ENCODE results near the gene SCPEP1. TPM values are rescaled to one million over a fixed set of nuclear protein-coding genes. Genes with fewer than 3 reads are reported as not detected.

SCPEP1 gene
- 39.0 to 43.2 TPM (median 39.5 TPM) in 5 replicates for total RNA-seq (2022; extraction: Qiagen RNA extraction)

GRCh38 chr17:56977673-56978395, at the start of gene SCPEP1:
TSS of gene SCPEP1 (plus strand) at chr17:56978131. CDS start at chr17:56978160, 29 bp downstream.

GRCh38 chr17:56960596-56961538, 17.1 kb upstream of the SCPEP1 start, which contains the start of gene COIL:
TSS of gene COIL (minus strand) at chr17:56961050. CDS start at chr17:56961019, 31 bp downstream.

Other genes with a start within 250 kb of the SCPEP1 start
- 1.2 to 2.3 TPM (median 2.0 TPM) in 5 replicates for gene C17orf67, start 144.2 kb upstream of the SCPEP1 start, total RNA-seq (2022; extraction: Qiagen RNA extraction)
- gene DGKE, start 144.0 kb upstream of the SCPEP1 start, total RNA-seq (2022; extraction: Qiagen RNA extraction) = 3.2 to 4.4 TPM (median 3.6 TPM) in 5 replicates
- 55.8 to 64.0 TPM (median 58.3 TPM) in 5 replicates for gene TRIM25, start 64.1 kb upstream of the SCPEP1 start, total RNA-seq (2022; extraction: Qiagen RNA extraction)
- gene COIL, start 17.1 kb upstream of the SCPEP1 start, total RNA-seq (2022; extraction: Qiagen RNA extraction) = 15.5 to 18.5 TPM (median 15.8 TPM) in 5 replicates
- 50.6 to 57.1 TPM (median 52.5 TPM) in 5 replicates for gene AKAP1, start 107.1 kb downstream of the SCPEP1 start, total RNA-seq (2022; extraction: Qiagen RNA extraction)